ENCODE measurements around the gene PIAS2.
"Not testable (repeated sequence)": the region's sequence is repeated elsewhere in the genome, so short reads cannot be mapped to it uniquely, and the experiment has no call there.

Gene PIAS2

GRCh38 chr18:46830633-46831032 lies 86.7 kb downstream of the PIAS2 start:
- DNase-seq, result no peak

- DNase-seq, result no peak
Observed at GRCh38 chr18:46829947-46830346, 87.4 kb downstream of the PIAS2 start.

- DNase-seq, result no peak
Observed at GRCh38 chr18:46829531-46829930, 87.8 kb downstream of the PIAS2 start.

- no peak for DNase-seq
Observed at GRCh38 chr18:46821856-46822711, 95.2 kb downstream of the PIAS2 start.

- no peak for DNase-seq
Observed at GRCh38 chr18:46820863-46821262, 96.4 kb downstream of the PIAS2 start.

GRCh38 chr18:46815661-46816060 lies 101.6 kb downstream of the PIAS2 start:
- no peak for DNase-seq

GRCh38 chr18:46814399-46814798 lies 102.9 kb downstream of the PIAS2 start:
- no peak for DNase-seq

GRCh38 chr18:46812311-46812710 lies 105.0 kb downstream of the PIAS2 start:
- DNase-seq, result no peak

GRCh38 chr18:46810481-46811000 lies 106.8 kb downstream of the PIAS2 start:
- DNase-seq, result no peak

GRCh38 chr18:46809145-46809544 lies 108.2 kb downstream of the PIAS2 start:
- DNase-seq, result no peak

GRCh38 chr18:46795945-46796344 lies 121.4 kb downstream of the PIAS2 start:
- DNase-seq, result not testable (repeated sequence)

- no peak for DNase-seq
Observed at GRCh38 chr18:46794607-46795006, 122.7 kb downstream of the PIAS2 start.

- DNase-seq, result no peak
Observed at GRCh38 chr18:46793565-46793964, 123.7 kb downstream of the PIAS2 start.

- DNase-seq, result no peak
Observed at GRCh38 chr18:46789088-46789487, 128.2 kb downstream of the PIAS2 start.

GRCh38 chr18:46787674-46788073 lies 129.6 kb downstream of the PIAS2 start:
- DNase-seq, result no peak

GRCh38 chr18:46772357-46772756 lies 144.9 kb downstream of the PIAS2 start:
- DNase-seq, result no peak

- DNase-seq, result no peak
Observed at GRCh38 chr18:46771141-46771540, 146.2 kb downstream of the PIAS2 start.

GRCh38 chr18:46770708-46771107 lies 146.6 kb downstream of the PIAS2 start:
- DNase-seq, result no peak

GRCh38 chr18:46768166-46768921 lies 149.0 kb downstream of the PIAS2 start:
- DNase-seq, result no peak

- no peak for DNase-seq
Observed at GRCh38 chr18:46767217-46767616, 150.1 kb downstream of the PIAS2 start.

- DNase-seq, result no peak
Observed at GRCh38 chr18:46764586-46764985, 152.7 kb downstream of the PIAS2 start.

- DNase-seq, result no peak
Observed at GRCh38 chr18:46761059-46761769, 156.1 kb downstream of the PIAS2 start.

GRCh38 chr18:46759890-46760289 lies 157.4 kb downstream of the PIAS2 start:
- DNase-seq, result no peak

Measured in activated effector memory CD4-positive, alpha-beta T cell treated with anti-CD3 and anti-CD28 coated beads, Interleukin-2, amount 50 U/mL, for 16 hours (primary cell).